Ramos (cell line): ENCODE results near the gene BACH2.

Source experiments
- in situ Hi-C: fragments of 300-500 bp; cut with MboI; formaldehyde crosslinking; loops from one replicate; pipeline ENCODE4 v1.14.3; 2022; ENCODE audit warnings: low sequenced_read_pairs; ENCODE audit not compliant: unreplicated experiment

BACH2 gene

GRCh38 chr6:89965441-89966227 lies 331.0 kb downstream of the BACH2 start:
- in situ Hi-C loops: no loop called here

DNA sequence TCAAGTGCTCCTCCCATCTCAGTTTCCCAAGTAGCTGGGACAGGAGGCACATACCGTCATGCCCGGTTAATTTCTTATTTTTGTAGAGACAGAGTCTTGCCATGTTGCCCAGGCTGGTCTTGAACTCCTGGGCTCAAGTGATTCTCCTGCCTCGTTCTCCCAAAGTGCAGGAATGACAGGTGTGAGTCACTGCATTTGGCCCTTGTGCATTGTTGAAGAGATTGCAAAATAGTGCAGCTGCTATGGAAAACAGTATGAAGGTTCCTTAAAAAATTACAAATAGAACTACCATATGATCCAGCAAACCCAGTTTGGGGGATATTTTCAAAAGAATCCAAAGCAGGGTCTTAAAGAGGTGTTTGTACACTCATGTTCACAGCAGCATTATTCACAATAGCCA lies 333.3 kb downstream of the BACH2 start:
- in situ Hi-C loops: no loop called here

DNA sequence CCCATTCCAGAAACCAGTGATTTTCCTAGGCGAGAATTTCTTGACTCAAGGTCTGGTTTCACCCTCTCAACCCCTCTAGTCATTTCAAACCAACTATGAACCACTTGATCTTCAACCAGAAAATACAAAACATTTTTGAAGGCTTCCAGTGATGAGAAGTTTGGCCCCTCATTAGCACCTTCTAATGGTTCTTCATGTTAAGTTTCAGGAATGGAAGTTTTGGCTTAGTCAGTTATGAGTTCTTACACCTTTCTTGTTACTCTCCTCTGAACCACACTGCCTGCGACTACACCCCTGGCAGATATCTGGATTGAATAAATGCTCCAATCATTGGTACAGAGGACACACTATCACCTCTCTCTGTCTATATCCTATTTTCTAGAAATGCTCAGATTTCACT lies 335.2 kb downstream of the BACH2 start:
- in situ Hi-C loops: no loop called here

- in situ Hi-C loops: no loop called here
These were observed 336.8 kb downstream of the BACH2 start for GRCh38 chr6:89959883-89960282.

DNA sequence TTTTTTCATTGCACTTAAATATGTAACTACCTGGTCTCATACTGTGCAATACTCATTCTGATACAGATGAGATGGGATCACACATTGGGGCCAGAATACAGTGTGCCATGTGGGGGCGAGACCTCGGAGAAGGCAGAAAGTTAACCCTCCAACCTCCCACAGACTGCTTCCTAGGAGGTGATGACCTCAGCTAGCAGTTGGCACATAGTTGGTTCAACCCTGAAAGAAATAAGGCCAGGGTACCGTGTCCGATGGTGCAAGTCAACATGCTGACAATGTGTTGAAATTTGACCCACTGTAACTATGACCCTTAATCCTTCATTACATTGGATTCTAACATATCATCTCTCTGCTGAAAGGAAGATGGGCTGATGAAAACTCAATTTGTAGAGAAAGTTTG lies 340.5 kb downstream of the BACH2 start:
- in situ Hi-C loops: no loop called here

- in situ Hi-C loops: no loop called here
These were observed 341.3 kb downstream of the BACH2 start for GRCh38 chr6:89955364-89955763.

DNA sequence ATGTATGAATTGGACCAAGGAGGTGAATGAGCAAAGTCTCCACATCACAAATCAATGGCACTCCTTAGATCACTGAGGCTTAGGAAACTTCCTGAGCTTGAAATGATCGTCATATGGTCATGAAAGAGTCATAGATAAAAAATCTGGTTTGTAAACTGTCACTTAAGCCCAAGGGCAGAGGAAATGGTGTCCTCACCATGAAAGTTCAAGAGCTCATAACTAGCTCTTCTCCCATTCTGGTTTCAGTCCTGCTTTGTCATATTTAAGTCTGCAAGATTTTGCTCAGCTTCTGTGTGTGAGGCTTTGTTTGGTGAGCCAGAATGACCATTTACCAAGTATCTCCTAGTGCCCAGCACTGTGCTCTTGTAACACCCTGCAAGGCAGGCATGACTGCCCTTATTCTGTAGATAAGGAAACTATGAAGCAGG lies 341.9 kb downstream of the BACH2 start:
- in situ Hi-C loops: no loop called here

- in situ Hi-C loops: no loop called here
These were observed 344.0 kb downstream of the BACH2 start for GRCh38 chr6:89952686-89953085.

- in situ Hi-C loops: no loop called here
These were observed 344.5 kb downstream of the BACH2 start for GRCh38 chr6:89952105-89952671.

GRCh38 chr6:89951574-89952104 lies 345.0 kb downstream of the BACH2 start:
- in situ Hi-C loops: no loop called here

- in situ Hi-C loops: no loop called here
These were observed 345.7 kb downstream of the BACH2 start for GRCh38 chr6:89950879-89951391.

DNA sequence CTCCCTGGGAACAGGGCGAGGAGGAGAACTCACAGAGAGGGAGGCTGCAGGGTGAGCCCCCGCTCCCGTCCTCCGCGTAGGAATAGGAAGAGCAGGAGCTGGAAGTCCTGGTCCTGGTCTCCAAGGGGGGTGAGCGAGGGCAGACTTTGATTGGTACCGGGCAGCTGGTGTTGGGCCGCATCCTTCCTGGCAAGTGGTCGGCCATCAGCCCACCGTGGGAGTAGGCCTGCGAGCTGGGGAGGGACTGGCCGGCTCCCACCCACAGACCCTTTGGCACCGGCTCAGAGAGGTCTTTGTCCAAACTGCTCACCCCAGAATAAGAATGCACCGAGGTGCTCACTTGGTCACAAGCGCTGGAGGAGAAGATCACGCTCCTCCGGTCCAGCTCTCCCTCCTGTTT lies 346.2 kb downstream of the BACH2 start:
- in situ Hi-C loops: no loop called here

- in situ Hi-C loops: no loop called here
These were observed 347.8 kb downstream of the BACH2 start for GRCh38 chr6:89948876-89949275.

DNA sequence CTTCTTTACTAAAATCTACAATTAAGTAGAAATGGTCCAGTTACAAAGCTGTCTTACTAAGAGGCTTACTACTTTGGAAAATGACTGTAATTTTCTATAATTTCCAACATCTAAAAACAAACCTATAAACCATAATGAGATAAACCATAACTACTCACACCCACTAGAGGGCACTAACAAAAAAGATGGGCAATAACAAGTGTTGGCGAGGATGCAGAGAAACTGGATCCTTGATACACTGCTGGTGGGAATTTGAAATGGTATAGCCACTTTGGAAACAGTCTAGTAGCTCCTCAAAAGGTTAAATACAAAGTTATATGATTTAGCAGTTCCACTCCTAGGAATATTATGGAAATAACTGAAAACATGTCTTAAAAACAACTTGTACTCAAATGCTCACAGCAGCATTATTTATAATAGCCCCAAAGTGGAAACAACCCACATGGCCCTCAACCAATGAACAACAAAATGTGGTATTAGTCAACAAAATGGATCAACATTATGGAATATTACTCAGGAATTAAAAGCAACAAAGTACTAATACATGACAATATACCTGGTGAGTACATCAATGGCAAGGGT lies 351.7 kb downstream of the BACH2 start:
- in situ Hi-C loops: no loop called here

- in situ Hi-C loops: no loop called here
These were observed 352.4 kb downstream of the BACH2 start for GRCh38 chr6:89944181-89944755.

DNA sequence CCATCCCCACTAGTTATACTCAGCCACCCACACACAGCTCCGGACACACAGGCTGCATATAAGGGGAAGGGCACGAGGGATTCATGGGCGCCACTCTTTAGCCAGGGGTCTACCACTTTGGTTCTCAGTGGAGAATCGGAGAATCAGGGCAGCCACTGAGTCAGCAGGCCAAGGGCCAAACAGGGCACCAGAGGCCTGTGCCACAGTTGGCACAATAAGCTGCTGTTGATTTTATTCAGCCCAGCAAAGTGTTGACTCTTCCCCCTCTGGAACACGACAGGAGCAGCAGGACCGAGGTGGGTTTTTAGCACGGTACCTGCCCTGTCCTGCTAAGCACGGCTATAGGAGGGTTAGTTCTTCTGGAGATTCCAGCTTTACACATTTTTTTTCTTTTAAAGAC lies 354.0 kb downstream of the BACH2 start:
- in situ Hi-C loops: no loop called here

- in situ Hi-C loops: no loop called here
These were observed 354.7 kb downstream of the BACH2 start for GRCh38 chr6:89941763-89942497.

DNA sequence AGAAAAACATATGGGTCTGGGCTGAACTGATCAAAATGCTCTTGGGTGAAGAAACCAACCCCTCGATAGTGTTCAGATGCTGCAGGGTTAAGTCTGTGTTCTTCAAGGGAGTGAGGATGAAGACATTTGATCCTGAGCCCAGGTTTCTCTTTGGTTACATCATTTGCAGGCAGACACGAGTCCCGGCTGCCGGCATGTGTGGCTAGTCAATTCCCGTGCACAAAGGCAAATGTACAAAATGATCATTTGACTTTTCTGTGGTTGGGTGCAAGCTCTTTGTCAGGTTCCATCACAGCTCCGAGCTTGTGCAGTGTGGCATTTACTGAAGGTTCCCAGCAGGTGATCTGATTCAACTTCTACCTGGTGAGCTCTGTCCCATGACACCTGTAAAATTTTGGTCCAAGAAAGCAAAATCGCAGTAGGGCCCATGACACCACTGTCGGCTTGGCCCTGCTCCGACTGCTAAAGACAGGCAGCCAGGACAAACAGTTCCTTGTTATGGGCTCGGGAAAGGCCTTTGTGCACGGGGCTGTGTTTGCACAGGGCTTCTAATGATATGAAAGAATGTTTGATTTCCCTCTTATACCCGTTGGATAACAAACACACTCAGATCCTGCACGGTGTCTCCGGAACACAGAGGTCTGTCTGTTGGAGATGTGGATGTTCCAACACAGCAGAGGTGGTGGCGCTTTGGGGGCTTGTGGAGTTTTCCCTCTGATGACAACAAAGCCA lies 355.4 kb downstream of the BACH2 start:
- in situ Hi-C loops: no loop called here

- in situ Hi-C loops: no loop called here
These were observed 356.2 kb downstream of the BACH2 start for GRCh38 chr6:89940225-89941027.
